HepG2 (cell line): ENCODE data around the gene RPL23. TPM values are rescaled to one million over a fixed set of nuclear protein-coding genes. Genes with fewer than 3 reads are reported as not detected.
A peak's percentile ranks its signal among the peaks of the same experiment; 100 is the strongest.

Experiments used
- GATAD2A ChIP-seq: IDR thresholded peaks from 2 replicates; pipeline ENCODE4 v1.6.1; 2016
- HNRNPL ChIP-seq: fragments of 200-400 bp; formaldehyde crosslinking; IDR thresholded peaks from 2 replicates; pipeline ENCODE4 v1.6.1; 2017; ENCODE audit warnings: mild to moderate bottlenecking, low read depth, low read length
- HOMEZ ChIP-seq: IDR thresholded peaks from 2 replicates; pipeline ENCODE4 v1.6.1; 2016; ENCODE audit warnings: low read depth
- IKZF5 ChIP-seq: IDR thresholded peaks from 2 replicates; pipeline ENCODE4 v1.6.1; 2018; ENCODE audit warnings: missing genetic modification reagents, mild to moderate bottlenecking, missing compliant biosample characterization
- LCORL ChIP-seq, 2 experiments: fragments of 450-650 bp in 1 of 2; sonication (generic) in 1 of 2; formaldehyde crosslinking in 1 of 2; IDR thresholded peaks; 2 replicates each; pipeline versions ENCODE4 v1.5.0 to v1.6.1; 2017 to 2020; ENCODE audit warnings: antibody characterized with exemption in 1 of 2, missing genetic modification reagents in 1 of 2
- MYC ChIP-seq: sonication (generic); formaldehyde crosslinking; IDR thresholded peaks from 2 replicates; pipeline ENCODE4 v1.9.0; 2021; ENCODE audit warnings: missing genetic modification reagents, borderline replicate concordance
- RBM22 ChIP-seq: fragments of 200-400 bp; formaldehyde crosslinking; optimal IDR thresholded peaks from 2 replicates; pipeline ENCODE3; 2017; ENCODE audit warnings: mild to moderate bottlenecking, low read length, moderate library complexity
- RCOR2 ChIP-seq: IDR thresholded peaks from 2 replicates; pipeline ENCODE4 v1.6.1; 2016; ENCODE audit warnings: missing biosample characterization, missing genetic modification reagents
- ZBTB25 ChIP-seq: IDR thresholded peaks from 2 replicates; pipeline ENCODE4 v1.6.1; 2018; ENCODE audit warnings: missing genetic modification reagents
- ZGPAT ChIP-seq: IDR thresholded peaks from 2 replicates; pipeline ENCODE4 v1.6.1; 2016; ENCODE audit warnings: mild to moderate bottlenecking
- ZNF12 ChIP-seq: sonication (generic); formaldehyde crosslinking; IDR thresholded peaks from 2 replicates; pipeline ENCODE4 v1.5.0; 2020; ENCODE audit warnings: missing genetic modification reagents
- ZNF143 ChIP-seq: sonication (generic); formaldehyde crosslinking; IDR thresholded peaks from 2 replicates; pipeline ENCODE4 v1.4.0; 2020; ENCODE audit warnings: missing genetic modification reagents
- ZNF225 ChIP-seq: sonication (generic); formaldehyde crosslinking; IDR thresholded peaks from 2 replicates; pipeline ENCODE4 v1.4.0; 2020; ENCODE audit warnings: mild to moderate bottlenecking, missing genetic modification reagents
- ZNF24 ChIP-seq: fragments of 450-650 bp; IDR thresholded peaks from 2 replicates; pipeline ENCODE4 v1.6.1; 2017; ENCODE audit warnings: antibody characterized with exemption, mild to moderate bottlenecking
- ZSCAN31 ChIP-seq: sonication (generic); formaldehyde crosslinking; IDR thresholded peaks from 2 replicates; pipeline ENCODE4 v1.5.0; 2020; ENCODE audit warnings: low read depth, mild to moderate bottlenecking, missing genetic modification reagents
- polyA plus RNA-seq, 8 experiments: library from polyadenylated mRNA; depleted of rRNA in 3 of 8; stranded (reverse) in 7 of 8; unstranded in 1 of 8; fragments of >200 nt; fragmentation: Illumina TruSeq in 4 of 8; extraction: Trizol in 4 of 8; gene quantifications; 2 replicates each; pipeline versions ENCODE4 v1.2.1 to v1.2.3, GENCODE V29; 2011 to 2016; ENCODE audit warnings: low read depth in 4 of 8, missing spikeins in 1 of 8, mixed read lengths in 1 of 8; ENCODE audit not compliant: insufficient read depth in 1 of 8
- total RNA-seq, 5 experiments: library from RNA; depleted of rRNA; stranded (reverse); fragments of >200 nt; fragmentation: Illumina TruSeq; extraction: Trizol; gene quantifications; 2 replicates each; pipeline ENCODE4 v1.2.3, GENCODE V29; 2016; ENCODE audit warnings: low read depth in 1 of 5

The RPL23 gene
- total and polyA plus RNA-seq, 2 of the 13 experiments (the other 11 are each of a cell fraction or from before 2014, with no cell fraction given) = 2,790 to 4,860 TPM

GRCh38 chr17:38864636-38865398 is 11.3 kb upstream of the RPL23 start (continued):
- TF ChIP-seq ZNF225 (CRISPR knock-in tag) (no peak), ZSCAN31 (CRISPR knock-in tag) (no peak), ZBTB25 (CRISPR knock-in tag) (no peak), HNRNPL (no peak), ZNF24 (no peak), LCORL (IDR thresholded peaks at IDR 0.05) (no peak), LCORL (CRISPR knock-in tag; IDR thresholded peaks at IDR 0.05) (no peak), RBM22 (no peak), IKZF5 (CRISPR knock-in tag) (0 out of 2 replicates have a peak, but pooled peaks have one; percentile 21), ZNF143 (CRISPR knock-in tag) (no peak), ZNF12 (CRISPR knock-in tag) (no peak), HOMEZ (CRISPR knock-in tag) (0 out of 2 replicates have a peak, but pooled peaks have one; percentile 12), RCOR2 (CRISPR knock-in tag) (0 out of 2 replicates have a peak, but pooled peaks have one; percentile 7), MYC (CRISPR knock-in tag) (no peak), GATAD2A (CRISPR knock-in tag) (peak; percentile 45; the same call in 1 of the 2 replicates), ZGPAT (CRISPR knock-in tag) (no peak)
